Lower lobe of right lung (tissue), 2 donors: ENCODE data around the gene MFN2. TPM values are rescaled to one million over a fixed set of nuclear protein-coding genes. Genes with fewer than 3 reads are reported as not detected.
A peak's percentile ranks its signal among the peaks of the same experiment; 100 is the strongest.

Experiments
- ATAC-seq, 2 donors: fragments of 200-7000 bp; cut with Tn5 transposase; one replicate each; pipeline ENCODE4 v1.9.1; 2020 to 2022; ENCODE audit warnings: mild to moderate bottlenecking in 2 of 2, moderate library complexity in 2 of 2
- DNase-seq: peaks from one replicate; pipeline ENCODE4 v3.0.0-alpha.2; 2020
- H3K27ac ChIP-seq: fragments of 200-600 bp; one replicate; pipeline ENCODE4 v1.8.0; 2022
- H3K27me3 ChIP-seq: fragments of 200-600 bp; one replicate; pipeline ENCODE4 v1.8.0; 2022; ENCODE audit warnings: low read depth
- H3K36me3 ChIP-seq: fragments of 200-600 bp; one replicate; pipeline ENCODE4 v1.8.0; 2022; ENCODE audit warnings: mild to moderate bottlenecking
- H3K4me1 ChIP-seq: fragments of 200-600 bp; one replicate; pipeline ENCODE4 v1.8.0; 2022
- H3K4me3 ChIP-seq: fragments of 200-600 bp; one replicate; pipeline ENCODE4 v1.8.0; 2022; ENCODE audit warnings: mild to moderate bottlenecking
- H3K9me3 ChIP-seq: fragments of 200-600 bp; one replicate; pipeline ENCODE4 v1.8.0; 2022
- CTCF ChIP-seq: fragments of 200-600 bp; IDR thresholded peaks from one replicate; pipeline ENCODE4 v1.8.0; 2022; ENCODE audit warnings: antibody characterized with exemption, mild to moderate bottlenecking
- intact Hi-C: fragments of 100-400 bp; cut with DNase I; formaldehyde crosslinking; loops from one replicate; pipeline ENCODE4 v1.11.0; 2022
- total RNA-seq: library from RNA; stranded (reverse); fragmentation: NEBNext Ultra II Directional; extraction: Animal tissue kit (Norgen Biotek cat#: 25700); gene quantifications from one replicate; pipeline ENCODE4 v1.2.1, GENCODE V29; 2021
- donor health status: DM: no; HTN: yes; CAD: no; lungs with severe emphysema.

MFN2 gene
- total RNA-seq, 1 donor from 2014 or later, result 72.2 TPM

DNA sequence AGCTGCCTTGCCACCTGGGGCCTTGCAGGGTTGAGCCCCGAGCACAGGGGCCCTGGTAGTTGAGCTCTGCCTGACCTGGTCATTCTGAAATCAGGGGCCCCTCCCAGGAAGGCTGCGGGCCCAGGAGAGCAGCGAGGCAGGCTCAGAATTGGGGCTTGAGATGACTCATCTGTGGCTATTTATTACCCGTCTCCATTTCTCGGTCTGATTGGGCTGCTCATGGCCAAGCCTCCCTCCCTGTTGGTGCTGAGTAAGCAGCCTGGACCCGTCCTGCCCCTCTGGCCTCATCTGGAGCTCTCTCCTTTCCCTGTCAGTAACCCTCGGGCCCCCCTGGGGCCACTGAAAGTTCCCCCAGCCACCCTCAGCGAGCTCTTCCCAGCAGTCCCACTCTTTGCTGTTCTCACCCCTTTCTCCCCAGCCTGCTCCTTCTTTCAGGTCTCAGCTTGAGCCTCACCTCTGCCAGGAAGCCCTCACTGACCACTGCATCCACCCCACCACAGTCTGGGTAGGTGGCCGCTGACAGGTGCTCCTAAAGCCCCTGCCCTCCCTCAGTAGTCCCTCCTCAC is 71.8 kb downstream of the MFN2 start:
- Histone ChIP-seq H3K9me3 (no peaks in the 10 kb centered on the region), H3K27ac (no peak overlapping the region), H3K4me1 (peaks cover 7% of the 10 kb centered on the region), H3K36me3 (no peaks in the 10 kb centered on the region), H3K4me3 (no peak overlapping the region), H3K27me3 (peaks cover 20% of the 10 kb centered on the region)
- intact Hi-C loops, result no loop called here
- ATAC-seq, result peak; percentile 70 to 72
- no peak for TF ChIP-seq CTCF
- DNase-seq, result no peak

DNA sequence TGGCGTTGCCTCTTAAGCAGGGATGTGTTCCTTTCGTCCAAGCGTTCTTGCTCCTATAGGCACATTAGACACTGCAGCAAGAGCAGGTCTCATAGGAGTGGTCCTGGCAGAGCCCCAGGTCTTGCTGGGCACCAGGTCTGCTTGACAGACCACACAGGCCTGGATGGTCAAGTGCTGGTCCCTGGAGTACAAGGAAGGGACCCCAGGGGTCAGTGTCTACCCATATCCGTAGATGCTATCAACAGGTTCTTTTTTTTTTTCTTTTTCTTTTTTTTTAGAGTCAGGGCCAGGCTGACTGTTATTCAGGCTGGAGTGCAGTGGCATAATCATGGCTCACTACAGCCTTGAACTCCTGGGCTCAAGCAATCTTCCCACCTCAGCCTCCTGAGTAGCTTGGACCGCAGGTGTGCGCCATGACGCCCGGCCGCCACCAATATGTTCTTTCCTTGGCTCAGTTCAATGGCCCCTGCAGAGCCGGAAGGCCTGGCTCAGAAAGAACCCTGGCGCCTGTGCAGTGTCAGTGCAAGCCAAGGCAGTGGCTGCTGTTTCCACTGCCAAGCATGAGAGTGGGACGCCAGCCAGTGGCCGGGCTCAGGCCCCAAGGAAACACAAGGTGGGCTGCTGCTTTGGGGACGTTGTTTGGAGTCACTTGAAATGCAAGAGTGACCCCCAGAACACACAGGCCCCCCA is 72.9 kb downstream of the MFN2 start:
- Histone ChIP-seq H3K27ac (no peak overlapping the region), H3K36me3 (no peaks in the 10 kb centered on the region), H3K4me1 (peaks cover 7% of the 10 kb centered on the region), H3K27me3 (peaks cover 12% of the 10 kb centered on the region), H3K9me3 (no peaks in the 10 kb centered on the region), H3K4me3 (no peak overlapping the region)
- no peak for TF ChIP-seq CTCF
- DNase-seq (no peak), ATAC-seq (no peak)
- intact Hi-C loops, result no loop called here

- H3K27me3 ChIP-seq, result peaks cover 5% of the 10 kb centered on the region
- no peak for ATAC-seq
- H3K9me3 ChIP-seq, result no peaks in the 10 kb centered on the region
- peaks cover 7% of the 10 kb centered on the region for H3K4me1 ChIP-seq
- no peak overlapping the region for H3K4me3 ChIP-seq
- no peaks in the 10 kb centered on the region for H3K36me3 ChIP-seq
- intact Hi-C loops, result no loop called here
- no peak for TF ChIP-seq CTCF
- no peak overlapping the region for H3K27ac ChIP-seq
- no peak for DNase-seq
Observed at GRCh38 chr1:12053752-12054548, 73.7 kb downstream of the MFN2 start.

DNA sequence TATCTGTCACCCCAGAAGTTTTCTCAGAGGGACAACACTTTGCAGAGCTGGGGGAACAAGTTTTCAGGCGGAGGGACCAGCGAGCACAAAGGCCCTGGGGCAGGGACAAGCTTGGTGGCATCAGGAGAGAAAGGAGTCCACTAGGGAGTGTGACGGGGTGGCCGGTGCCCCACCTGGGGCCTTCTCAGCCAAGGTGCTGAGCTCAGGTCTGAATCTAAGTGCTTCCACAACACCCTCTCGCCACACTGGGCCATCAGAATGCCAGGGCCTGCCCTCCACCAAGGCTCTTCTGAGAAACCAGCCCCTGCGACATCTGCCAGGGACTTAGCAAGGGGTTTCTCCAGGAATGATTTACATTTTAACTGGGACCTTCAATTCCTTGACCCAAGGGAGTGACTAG is 75.0 kb downstream of the MFN2 start:
- Histone ChIP-seq H3K36me3 (no peaks in the 10 kb centered on the region), H3K4me3 (no peak overlapping the region), H3K27ac (no peak overlapping the region), H3K9me3 (no peaks in the 10 kb centered on the region), H3K27me3 (no peaks in the 10 kb centered on the region), H3K4me1 (peaks cover 7% of the 10 kb centered on the region)
- intact Hi-C loops, result no loop called here
- TF ChIP-seq CTCF, result no peak
- ATAC-seq (no peak), DNase-seq (no peak)

GRCh38 chr1:12056331-12056841 is 76.1 kb downstream of the MFN2 start:
- intact Hi-C loops, result no loop called here
- DNase-seq, result no peak
- no peak for ATAC-seq
- Histone ChIP-seq H3K27ac (no peak overlapping the region), H3K36me3 (no peaks in the 10 kb centered on the region), H3K4me3 (no peak overlapping the region), H3K27me3 (no peaks in the 10 kb centered on the region), H3K9me3 (no peaks in the 10 kb centered on the region), H3K4me1 (peaks cover 7% of the 10 kb centered on the region)
- no peak for TF ChIP-seq CTCF
